Fibroblast of lung (primary cell): ENCODE measurements around the gene IZUMO1. TPM values are rescaled to one million over a fixed set of nuclear protein-coding genes. Genes with fewer than 3 reads are reported as not detected.
A peak's percentile ranks its signal among the peaks of the same experiment; 100 is the strongest.

ENCODE experiments used
- DNase-seq, 2 donors: peaks; one replicate each; pipeline versions ENCODE4 v3.0.0 to v3.0.0-alpha.2; 2010; ENCODE audit warnings: low read depth in 2 of 2
- H2AFZ ChIP-seq: 2 replicates; pipeline ENCODE4 v1.5.1; 2012; ENCODE audit warnings: low read length, control low read depth, inconsistent platforms
- H3K27ac ChIP-seq: 2 replicates; pipeline ENCODE4 v1.5.1; 2011; ENCODE audit warnings: low read length, control low read depth; ENCODE audit not compliant: insufficient read depth
- H3K27me3 ChIP-seq: 2 replicates; pipeline ENCODE4 v1.5.1; 2011; ENCODE audit warnings: mild to moderate bottlenecking, low read length; ENCODE audit not compliant: control insufficient read depth, insufficient read depth
- H3K36me3 ChIP-seq: 2 replicates; pipeline ENCODE4 v1.5.1; 2011; ENCODE audit warnings: low read length; ENCODE audit not compliant: control insufficient read depth, insufficient read depth
- H3K4me1 ChIP-seq: 2 replicates; pipeline ENCODE4 v1.5.1; 2011; ENCODE audit warnings: low read length; ENCODE audit not compliant: control insufficient read depth, insufficient read depth; ENCODE audit errors: extremely low read depth
- H3K4me2 ChIP-seq: 2 replicates; pipeline ENCODE4 v1.5.1; 2011; ENCODE audit warnings: low read length, control low read depth; ENCODE audit not compliant: insufficient read depth; ENCODE audit errors: extremely low read depth
- H3K4me3 ChIP-seq, 4 experiments: fragments of 200-600 bp in 1 of 4; sonication (generic) in 1 of 4; replicated peaks in 1 of 4; 2 replicates each; pipeline ENCODE4 v1.5.1; 2011 to 2016; ENCODE audit warnings: low read length in 4 of 4, low read depth in 3 of 4, mild to moderate bottlenecking in 3 of 4, control low read depth in 2 of 4, inconsistent platforms in 1 of 4, mixed read lengths in 1 of 4; ENCODE audit not compliant: insufficient read depth in 1 of 4; ENCODE audit errors: control extremely low read depth in 1 of 4
- H3K79me2 ChIP-seq: 2 replicates; pipeline ENCODE4 v1.5.1; 2012; ENCODE audit warnings: mild to moderate bottlenecking, low read length, inconsistent platforms; ENCODE audit not compliant: control insufficient read depth, insufficient read depth
- H3K9ac ChIP-seq: 2 replicates; pipeline ENCODE4 v1.5.1; 2011; ENCODE audit warnings: mild to moderate bottlenecking, low read length, control low read depth; ENCODE audit not compliant: insufficient read depth
- H3K9me3 ChIP-seq: 2 replicates; pipeline ENCODE4 v1.5.1; 2012; ENCODE audit warnings: low read depth, low read length; ENCODE audit not compliant: control insufficient read depth, insufficient read depth
- H4K20me1 ChIP-seq: 2 replicates; pipeline ENCODE4 v1.5.1; 2011; ENCODE audit warnings: low read length; ENCODE audit not compliant: control insufficient read depth, insufficient read depth; ENCODE audit errors: extremely low read depth
- CTCF ChIP-seq, 2 donors: IDR thresholded peaks in 1 of 2; conservative IDR thresholded peaks in 1 of 2; 1 replicate in 1 of 2; 2 replicates in 1 of 2; pipeline ENCODE4 v1.5.1; 2011 to 2012; ENCODE audit warnings: low read length in 2 of 2, control low read depth in 1 of 2, inconsistent platforms in 1 of 2, low read depth in 1 of 2, mild to moderate bottlenecking in 1 of 2
- EZH2 ChIP-seq: IDR thresholded peaks from 2 replicates; pipeline ENCODE4 v1.5.1; 2012; ENCODE audit warnings: low read length, control low read depth, mild to moderate bottlenecking; ENCODE audit errors: missing control alignments
- polyA plus RNA-seq, 2 donors: library from polyadenylated mRNA; depleted of rRNA in 1 of 2; stranded (reverse) in 1 of 2; unstranded in 1 of 2; fragments of >200 nt; gene quantifications; 2 replicates each; pipeline ENCODE4 v1.2.1, GENCODE V29; 2011 to 2012; ENCODE audit warnings: missing spikeins in 1 of 2
- total RNA-seq: library from RNA; depleted of rRNA; stranded (reverse); fragments of >200 nt; gene quantifications from 2 replicates; pipeline ENCODE4 v1.2.1, GENCODE V29; 2014

Gene IZUMO1
- total and polyA plus RNA-seq, 2 donors (not counting 1 experiment from before 2014, with no cell fraction given): not detected

- peaks cover 3% of the 10 kb centered on the region for H3K4me1 ChIP-seq
- H2AFZ ChIP-seq: no peak overlapping the region
- H3K9ac ChIP-seq: no peak overlapping the region
- DNase-seq: no peak
- no peaks in the 10 kb centered on the region for H4K20me1 ChIP-seq
- no peaks in the 10 kb centered on the region for H3K36me3 ChIP-seq
- H3K27me3 ChIP-seq: peaks cover 22% of the 10 kb centered on the region
- TF ChIP-seq CTCF (conservative IDR thresholded peaks at IDR 0.05 in 1 of 2, IDR thresholded peaks at IDR 0.05 in 1 of 2; ENCODE audit: low read depth in 1 of 2, low read length in 2 of 2) (no peak), EZH2 (no peak)
- no peak overlapping the region for H3K27ac ChIP-seq
- H3K79me2 ChIP-seq: no peaks in the 10 kb centered on the region
- no peaks in the 10 kb centered on the region for H3K9me3 ChIP-seq
- H3K4me2 ChIP-seq: no peak overlapping the region
- no peak overlapping the region for H3K4me3 ChIP-seq
Observed at GRCh38 chr19:48750351-48750750, 3.6 kb upstream of the IZUMO1 start.

DNA sequence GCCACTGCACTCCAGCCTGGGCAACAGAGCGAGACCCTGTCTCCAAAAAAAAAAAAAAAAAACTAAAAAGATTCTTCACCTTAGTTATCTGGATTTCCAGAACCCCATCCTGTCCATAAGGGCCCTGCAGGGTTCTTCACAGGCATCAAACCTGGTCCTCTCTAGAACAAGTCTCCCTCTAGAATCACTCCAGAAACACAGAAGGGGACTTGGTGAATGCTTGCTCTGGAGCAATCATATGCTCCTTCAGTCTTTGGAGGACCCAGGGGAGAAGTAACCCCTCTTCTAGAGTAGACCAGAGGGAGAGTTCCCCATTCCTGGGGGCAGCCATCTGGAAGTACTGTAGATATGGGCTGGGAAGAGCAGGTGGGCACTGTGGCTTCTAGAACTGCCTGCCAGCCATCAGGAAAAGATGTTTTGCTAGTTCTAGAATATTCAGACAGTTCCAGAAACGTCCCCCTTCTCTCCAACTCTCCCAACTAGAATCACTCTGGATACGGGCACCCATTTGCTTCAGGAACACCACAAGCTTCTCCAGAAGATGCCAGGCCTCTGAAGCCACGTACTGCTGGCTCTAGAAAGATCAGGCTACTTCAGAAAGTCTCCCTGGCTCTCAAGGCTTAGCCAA, 3.0 kb upstream of the IZUMO1 start:
- no peak for DNase-seq
- Histone ChIP-seq H3K27ac (no peak overlapping the region), H3K9ac (no peak overlapping the region), H3K4me1 (peaks cover 3% of the 10 kb centered on the region), H3K9me3 (no peaks in the 10 kb centered on the region), H2AFZ (no peak overlapping the region), H4K20me1 (no peaks in the 10 kb centered on the region), H3K4me2 (no peak overlapping the region), H3K79me2 (no peaks in the 10 kb centered on the region), H3K36me3 (no peaks in the 10 kb centered on the region), H3K27me3 (peaks cover 22% of the 10 kb centered on the region), H3K4me3 (no peak overlapping the region)
- TF ChIP-seq CTCF (conservative IDR thresholded peaks at IDR 0.05 in 1 of 2, IDR thresholded peaks at IDR 0.05 in 1 of 2; ENCODE audit: low read depth in 1 of 2, low read length in 2 of 2) (no peak), EZH2 (no peak)

- no peak for TF ChIP-seq CTCF (conservative IDR thresholded peaks at IDR 0.05 in 1 of 2, IDR thresholded peaks at IDR 0.05 in 1 of 2; ENCODE audit: low read depth in 1 of 2, low read length in 2 of 2)
- no peak for TF ChIP-seq EZH2
- no peaks in the 10 kb centered on the region for H3K9me3 ChIP-seq
- no peaks in the 10 kb centered on the region for H3K4me1 ChIP-seq
- no peaks in the 10 kb centered on the region for H3K36me3 ChIP-seq
- H4K20me1 ChIP-seq: no peaks in the 10 kb centered on the region
- peak overlapping the region; percentile 20 for H2AFZ ChIP-seq
- no peak overlapping the region for H3K27ac ChIP-seq
- no peak overlapping the region for H3K4me3 ChIP-seq
- no peak overlapping the region for H3K9ac ChIP-seq
- no peak overlapping the region for H3K4me2 ChIP-seq
- peaks cover 8% of the 10 kb centered on the region for H3K27me3 ChIP-seq
- no peaks in the 10 kb centered on the region for H3K79me2 ChIP-seq
- DNase-seq: no peak
Observed at GRCh38 chr19:48746110-48746509, 599 bp downstream of the IZUMO1 start.
